Measurements from ENCODE around the gene GUCD1.

The GUCD1 gene

GRCh38 chr22:24523873-24524272 is 31.1 kb downstream of the GUCD1 start:
- DNase-seq = no peak

- peak; percentile 37 to 68 for DNase-seq
Measured at GRCh38 chr22:24521791-24522245, 33.1 kb downstream of the GUCD1 start.

GRCh38 chr22:24519496-24519895 is 35.4 kb downstream of the GUCD1 start:
- no peak for DNase-seq

- DNase-seq = no peak
Measured at GRCh38 chr22:24518771-24519485, 36.0 kb downstream of the GUCD1 start.

- DNase-seq = no peak
Measured at GRCh38 chr22:24518228-24518627, 36.7 kb downstream of the GUCD1 start.

GRCh38 chr22:24517446-24517845 is 37.5 kb downstream of the GUCD1 start:
- DNase-seq = no peak

- DNase-seq = no peak
Measured at GRCh38 chr22:24516301-24516737, 38.6 kb downstream of the GUCD1 start.

- no peak for DNase-seq
Measured at GRCh38 chr22:24515027-24515338, 40.0 kb downstream of the GUCD1 start.

GRCh38 chr22:24514241-24515026 is 40.5 kb downstream of the GUCD1 start:
- DNase-seq = no peak

GRCh38 chr22:24513378-24514240 is 41.3 kb downstream of the GUCD1 start:
- DNase-seq = no peak

- no peak for DNase-seq
Measured at GRCh38 chr22:24512043-24512442, 42.9 kb downstream of the GUCD1 start.

GRCh38 chr22:24510637-24511625 is 44.0 kb downstream of the GUCD1 start:
- no peak for DNase-seq

- DNase-seq = no peak
Measured at GRCh38 chr22:24507716-24508115, 47.2 kb downstream of the GUCD1 start.

- DNase-seq = peak in 1 of 2 experiments; percentile 45
Measured at GRCh38 chr22:24506802-24507438, 48.0 kb downstream of the GUCD1 start.

GRCh38 chr22:24504956-24505736 is 49.8 kb downstream of the GUCD1 start:
- DNase-seq = no peak

GRCh38 chr22:24504540-24504939 is 50.4 kb downstream of the GUCD1 start:
- DNase-seq = no peak

- DNase-seq = no peak
Measured at GRCh38 chr22:24503843-24504338, 51.0 kb downstream of the GUCD1 start.

GRCh38 chr22:24503137-24503842 is 51.6 kb downstream of the GUCD1 start:
- DNase-seq = peak in 1 of 2 experiments; percentile 17

GRCh38 chr22:24502541-24502940 is 52.4 kb downstream of the GUCD1 start:
- no peak for DNase-seq

GRCh38 chr22:24502034-24502433 is 52.9 kb downstream of the GUCD1 start:
- DNase-seq = no peak

Data from NCI-H1930 (cell line).